HEK293T (cell line): ENCODE measurements around the gene HSD11B1L.

Source experiments
- CTCF ChIA-PET: fragments of 350-600 bp; formaldehyde crosslinking; extraction: SDS; loops from one replicate; lab custom pipeline; 2021; ENCODE audit warnings: antibody characterized with exemption, inconsistent platforms; lab: Yijun Ruan, JAX
- POLR2A ChIA-PET: fragments of 350-600 bp; formaldehyde crosslinking; extraction: SDS; loops from one replicate; lab custom pipeline; 2020; ENCODE audit warnings: antibody characterized with exemption, inconsistent platforms; lab: Yijun Ruan, JAX
- DNase-seq: peaks from one replicate; pipeline ENCODE4 v3.0.0; 2012; ENCODE audit warnings: mixed read lengths; ENCODE audit errors: extremely low spot score
- ARNT ChIP-seq: fragments of 450-650 bp; IDR thresholded peaks from 2 replicates; pipeline ENCODE4 v1.6.1; 2017; ENCODE audit warnings: mild to moderate bottlenecking
- BHLHE40 ChIP-seq: fragments of 450-650 bp; IDR thresholded peaks from 2 replicates; pipeline ENCODE4 v1.6.1; 2016; ENCODE audit warnings: mild to moderate bottlenecking, moderate library complexity, borderline replicate concordance
- CTBP1 ChIP-seq: fragments of 450-650 bp; IDR thresholded peaks from 2 replicates; pipeline ENCODE4 v1.6.1; 2016; ENCODE audit warnings: borderline replicate concordance
- ELF4 ChIP-seq: fragments of 450-650 bp; IDR thresholded peaks from 2 replicates; pipeline ENCODE4 v1.6.1; 2017; ENCODE audit warnings: antibody characterized with exemption
- FOXA1 ChIP-seq: fragments of 450-650 bp; IDR thresholded peaks from 2 replicates; pipeline ENCODE4 v1.6.1; 2016; ENCODE audit warnings: mild to moderate bottlenecking
- FOXK2 ChIP-seq: fragments of 450-650 bp; IDR thresholded peaks from 2 replicates; pipeline ENCODE4 v1.6.1; 2016; ENCODE audit warnings: mild to moderate bottlenecking
- FOXM1 ChIP-seq: fragments of 450-650 bp; IDR thresholded peaks from 2 replicates; pipeline ENCODE4 v1.6.1; 2017; ENCODE audit warnings: mild to moderate bottlenecking, borderline replicate concordance
- HDGF ChIP-seq: fragments of 450-650 bp; IDR thresholded peaks from 2 replicates; pipeline ENCODE4 v1.6.1; 2017; ENCODE audit warnings: antibody characterized with exemption, borderline replicate concordance
- L3MBTL2 ChIP-seq: fragments of 450-650 bp; conservative IDR thresholded peaks from 2 replicates; pipeline ENCODE4 v1.6.1; 2016; ENCODE audit warnings: mild to moderate bottlenecking
- LEF1 ChIP-seq: fragments of 450-650 bp; IDR thresholded peaks from 2 replicates; pipeline ENCODE4 v1.6.1; 2017; ENCODE audit warnings: mild to moderate bottlenecking, borderline replicate concordance
- NFRKB ChIP-seq: fragments of 450-650 bp; IDR thresholded peaks from 2 replicates; pipeline ENCODE4 v1.6.1; 2016; ENCODE audit warnings: mild to moderate bottlenecking, moderate library complexity
- SP1 ChIP-seq: fragments of 450-650 bp; IDR thresholded peaks from 2 replicates; pipeline ENCODE4 v1.6.1; 2017
- SUZ12 ChIP-seq: fragments of 450-650 bp; IDR thresholded peaks from 2 replicates; pipeline ENCODE4 v1.6.1; 2016; ENCODE audit warnings: mild to moderate bottlenecking
- TARDBP ChIP-seq: fragments of 450-650 bp; IDR thresholded peaks from 2 replicates; pipeline ENCODE4 v1.6.1; 2016
- ZNF384 ChIP-seq: fragments of 450-650 bp; IDR thresholded peaks from 2 replicates; pipeline ENCODE4 v1.6.1; 2016
- TF ChIP-seq, protein P1 (sequence below): fragments of 450-650 bp; IDR thresholded peaks from 2 replicates; pipeline ENCODE4 v1.6.1; 2016

Gene HSD11B1L

DNA sequence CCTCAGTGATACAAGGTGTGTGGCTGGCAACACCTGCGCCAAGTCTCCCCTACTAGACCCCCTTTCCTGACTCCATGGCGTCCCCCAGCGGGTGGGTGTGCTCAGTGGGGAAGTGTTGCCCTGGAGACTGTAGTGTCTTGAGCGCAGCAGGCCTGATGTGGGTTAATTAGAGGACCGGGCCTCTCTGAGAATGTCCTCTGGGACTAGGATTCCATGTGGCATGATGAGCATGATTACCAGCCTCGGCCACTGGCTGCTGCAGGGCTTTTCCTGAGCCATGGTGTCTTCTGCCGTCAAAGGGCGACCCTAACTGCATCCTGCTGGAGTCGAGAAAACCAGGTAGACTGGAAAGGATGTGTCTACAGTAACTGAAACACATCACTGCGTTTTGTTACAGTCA lies 28.6 kb upstream of the HSD11B1L start:
- no peak for DNase-seq
- TF ChIP-seq L3MBTL2 = no peak
- TF ChIP-seq ZNF384 = no peak
- no peak for TF ChIP-seq FOXA1
- TF ChIP-seq BHLHE40 = no peak
- TF ChIP-seq ARNT = no peak
- no peak for TF ChIP-seq FOXK2
- TF ChIP-seq TARDBP = no peak
- no peak for TF ChIP-seq NFRKB
- no peak for TF ChIP-seq ELF4
- no peak for TF ChIP-seq LEF1
- ChIA-PET POLR2A (no interaction called here), CTCF (no interaction called here)

DNA sequence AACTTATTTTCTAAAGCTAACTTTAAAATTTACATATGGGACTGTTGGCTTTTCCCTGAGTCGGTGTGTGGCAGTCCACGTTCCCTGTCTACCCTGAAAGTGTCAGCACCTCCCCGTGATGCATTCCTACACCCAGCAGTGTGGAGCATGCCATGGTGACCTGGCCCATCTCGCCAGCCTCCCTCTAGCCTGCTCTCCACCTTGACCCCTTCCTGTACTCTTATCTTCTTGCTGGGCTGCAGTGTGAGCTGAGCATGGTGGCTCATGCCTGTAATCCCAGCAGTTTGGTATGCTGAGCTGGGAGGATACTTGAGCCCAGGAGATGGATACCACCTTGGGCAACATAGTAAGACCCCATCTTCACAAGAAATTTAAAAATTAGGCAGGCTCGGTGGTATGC lies 25.9 kb upstream of the HSD11B1L start:
- no peak for DNase-seq
- ChIA-PET POLR2A (no interaction called here), CTCF (no interaction called here)
- TF ChIP-seq SUZ12 (no peak), HDGF (no peak), L3MBTL2 (no peak), BHLHE40 (no peak), CTBP1 (no peak), FOXA1 (no peak), ARNT (no peak), LEF1 (no peak), SP1 (no peak), FOXK2 (no peak), ZNF384 (no peak), FOXM1 (no peak), TARDBP (no peak), ELF4 (no peak), NFRKB (no peak)
- TF ChIP-seq, protein P1, sequence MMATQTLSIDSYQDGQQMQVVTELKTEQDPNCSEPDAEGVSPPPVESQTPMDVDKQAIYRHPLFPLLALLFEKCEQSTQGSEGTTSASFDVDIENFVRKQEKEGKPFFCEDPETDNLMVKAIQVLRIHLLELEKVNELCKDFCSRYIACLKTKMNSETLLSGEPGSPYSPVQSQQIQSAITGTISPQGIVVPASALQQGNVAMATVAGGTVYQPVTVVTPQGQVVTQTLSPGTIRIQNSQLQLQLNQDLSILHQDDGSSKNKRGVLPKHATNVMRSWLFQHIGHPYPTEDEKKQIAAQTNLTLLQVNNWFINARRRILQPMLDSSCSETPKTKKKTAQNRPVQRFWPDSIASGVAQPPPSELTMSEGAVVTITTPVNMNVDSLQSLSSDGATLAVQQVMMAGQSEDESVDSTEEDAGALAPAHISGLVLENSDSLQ = no peak

DNA sequence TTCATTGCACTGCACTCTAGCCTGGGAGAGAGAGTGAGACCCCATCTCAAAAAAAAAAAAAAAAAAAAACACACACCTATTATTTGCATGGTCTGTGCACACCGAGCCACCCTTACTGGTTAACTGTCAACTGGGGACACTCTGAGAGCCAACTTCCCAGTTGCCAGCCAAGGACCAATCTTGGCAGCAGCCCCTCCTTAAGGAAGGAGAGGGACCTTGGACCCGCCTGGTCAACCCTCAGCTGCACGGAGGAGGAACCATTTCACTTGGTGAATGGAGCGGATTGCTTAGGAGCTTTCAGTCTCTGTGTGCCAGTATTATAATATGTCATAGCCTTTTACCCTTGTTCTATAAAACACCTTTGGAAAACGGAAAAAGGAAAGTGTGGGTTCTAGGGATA lies 25.4 kb upstream of the HSD11B1L start:
- ChIA-PET POLR2A (no interaction called here), CTCF (no interaction called here)
- no peak for DNase-seq
- TF ChIP-seq FOXA1 (no peak), NFRKB (no peak), L3MBTL2 (no peak), ZNF384 (no peak), BHLHE40 (no peak), LEF1 (no peak), TARDBP (no peak), HDGF (no peak), ARNT (no peak), FOXK2 (no peak), SUZ12 (no peak), SP1 (no peak), CTBP1 (no peak), FOXM1 (no peak), ELF4 (no peak)
- TF ChIP-seq, protein P1 = no peak

DNA sequence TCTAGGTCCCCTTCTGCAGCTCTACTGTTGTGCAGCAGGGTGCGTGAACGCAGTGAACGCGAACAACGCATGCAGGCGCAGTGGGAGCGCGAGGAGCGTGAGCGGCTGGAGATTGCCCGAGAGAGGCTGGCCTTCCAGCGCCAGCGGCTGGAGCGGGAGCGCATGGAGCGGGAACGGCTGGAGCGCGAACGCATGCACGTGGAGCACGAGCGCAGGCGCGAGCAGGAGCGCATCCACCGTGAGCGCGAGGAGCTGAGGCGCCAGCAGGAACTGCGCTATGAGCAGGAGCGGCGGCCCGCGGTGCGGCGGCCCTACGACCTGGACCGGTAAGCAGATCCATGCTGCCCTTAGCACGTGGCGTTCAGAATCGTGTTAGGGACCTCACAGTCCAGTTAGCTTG lies 19.3 kb upstream of the HSD11B1L start:
- no peak for TF ChIP-seq L3MBTL2
- TF ChIP-seq FOXM1 = no peak
- TF ChIP-seq BHLHE40 = no peak
- TF ChIP-seq ZNF384 = no peak
- TF ChIP-seq SUZ12 = no peak
- POLR2A ChIA-PET = no interaction called here
- CTCF ChIA-PET = no interaction called here
- no peak for DNase-seq

DNA sequence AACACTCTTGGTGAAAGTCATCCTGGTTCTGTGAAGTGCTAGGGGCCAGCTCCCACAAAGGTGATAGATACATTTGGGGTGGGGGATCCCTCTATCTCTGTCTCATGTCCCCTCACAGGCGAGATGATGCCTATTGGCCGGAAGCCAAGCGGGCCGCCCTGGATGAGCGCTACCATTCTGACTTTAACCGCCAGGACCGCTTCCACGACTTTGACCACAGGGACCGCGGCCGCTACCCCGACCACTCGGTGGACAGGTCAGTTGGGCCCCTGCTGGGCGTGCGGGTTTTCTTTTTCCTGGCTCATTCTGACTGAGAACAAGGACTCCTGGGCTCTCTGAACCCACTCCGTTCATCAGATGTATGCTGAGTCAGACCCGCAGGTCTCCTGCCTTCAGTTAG lies 16.9 kb upstream of the HSD11B1L start:
- POLR2A ChIA-PET = no interaction called here
- CTCF ChIA-PET = no interaction called here
- DNase-seq = no peak
- TF ChIP-seq CTBP1 = no peak
- TF ChIP-seq NFRKB = no peak
- no peak for TF ChIP-seq FOXK2
- no peak for TF ChIP-seq TARDBP
- no peak for TF ChIP-seq SP1
- TF ChIP-seq L3MBTL2 = no peak
- TF ChIP-seq ZNF384 = no peak
- no peak for TF ChIP-seq ARNT
- no peak for TF ChIP-seq BHLHE40
- TF ChIP-seq HDGF = no peak
- TF ChIP-seq, protein P1 = no peak
- TF ChIP-seq SUZ12 = no peak

DNA sequence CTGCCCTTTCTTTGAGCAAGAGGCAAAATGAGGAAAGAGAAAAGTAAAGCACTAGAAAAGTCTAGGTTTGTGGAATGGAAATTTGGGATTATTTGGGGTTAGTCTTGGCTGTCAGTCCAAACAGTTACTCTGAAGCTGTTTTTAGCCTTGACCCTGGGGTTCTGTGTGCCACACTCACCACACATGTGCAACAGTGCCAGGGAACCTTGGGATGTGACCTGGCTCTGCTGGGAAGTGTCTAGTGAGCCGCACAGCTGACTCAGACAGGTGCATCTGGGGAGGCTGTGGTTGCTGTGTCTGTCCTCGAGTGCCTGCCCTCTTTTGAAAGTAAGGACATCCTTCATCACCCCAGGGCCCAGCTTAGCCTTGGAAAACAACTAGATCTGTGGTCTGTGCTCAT lies 16.3 kb upstream of the HSD11B1L start:
- TF ChIP-seq FOXM1 (no peak), SUZ12 (no peak), BHLHE40 (no peak), L3MBTL2 (no peak)
- no peak for DNase-seq
- CTCF ChIA-PET = no interaction called here
- POLR2A ChIA-PET = interaction anchor here (1.7 kb wide), 1 partner anchor 27 kb away, joined by 4 read pairs; no protein-coding TSS in a partner anchor
